Left renal cortex interstitium (tissue), 4 donors: ENCODE results near the gene LIMCH1. TPM values are rescaled to one million over a fixed set of nuclear protein-coding genes. Genes with fewer than 3 reads are reported as not detected.
"Not testable (repeated sequence)": the region's sequence is repeated elsewhere in the genome, so short reads cannot be mapped to it uniquely, and the experiment has no call there.

Source experiments
- DNase-seq, 4 donors: peaks; one replicate each; pipeline ENCODE4 v3.0.0-alpha.2; 2013; ENCODE audit warnings: low read depth in 4 of 4, low spot score in 2 of 4, missing footprints in 1 of 4
- polyA plus RNA-seq, 4 donors: library from polyadenylated mRNA; unstranded; fragments of 120-200 nt; gene quantifications; one replicate each; pipeline ENCODE4 v1.2.1, GENCODE V29; 2013; ENCODE audit not compliant: insufficient read length in 4 of 4

LIMCH1 gene
- polyA plus RNA-seq, 4 donors = 88.6 to 106 (median 98.2) TPM

DNA sequence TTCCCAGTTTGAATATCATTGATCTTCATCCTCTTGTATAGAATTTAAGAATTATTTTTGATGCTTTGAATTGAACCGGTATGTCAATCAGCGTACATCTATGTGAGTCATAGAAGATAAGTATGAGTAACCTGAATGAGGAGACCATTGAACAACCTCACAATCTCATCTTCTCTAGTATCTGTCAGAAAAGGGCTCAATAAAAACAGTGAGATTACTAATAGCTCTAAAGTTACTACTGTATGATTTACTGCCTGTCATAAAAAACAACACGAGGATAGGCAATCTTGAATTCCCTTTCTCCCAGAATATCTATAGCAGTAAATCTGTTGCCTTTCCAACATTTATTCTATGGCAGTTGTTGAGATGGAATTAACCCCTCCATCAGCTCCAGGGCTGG, 174.5 kb downstream of the LIMCH1 start:
- DNase-seq = no peak

DNA sequence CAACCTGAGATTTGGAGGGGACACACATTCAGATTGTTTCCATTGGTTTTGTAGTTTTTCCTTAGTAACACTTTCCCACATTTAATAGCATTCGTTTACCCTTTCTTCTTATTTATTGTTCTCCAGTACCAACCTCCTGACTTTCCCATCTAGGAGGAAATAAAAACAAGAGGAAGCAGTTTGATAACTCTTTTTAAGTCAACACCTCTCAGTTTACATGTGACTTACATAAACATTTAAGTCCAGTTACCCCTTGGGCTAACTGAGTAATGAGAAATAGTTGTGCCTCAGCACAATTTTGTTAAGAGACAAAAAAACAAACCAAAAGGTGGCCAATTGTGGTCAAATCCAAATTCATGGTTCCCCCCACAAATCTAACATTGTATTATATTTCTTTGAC, 175.8 kb downstream of the LIMCH1 start:
- DNase-seq = no peak

DNA sequence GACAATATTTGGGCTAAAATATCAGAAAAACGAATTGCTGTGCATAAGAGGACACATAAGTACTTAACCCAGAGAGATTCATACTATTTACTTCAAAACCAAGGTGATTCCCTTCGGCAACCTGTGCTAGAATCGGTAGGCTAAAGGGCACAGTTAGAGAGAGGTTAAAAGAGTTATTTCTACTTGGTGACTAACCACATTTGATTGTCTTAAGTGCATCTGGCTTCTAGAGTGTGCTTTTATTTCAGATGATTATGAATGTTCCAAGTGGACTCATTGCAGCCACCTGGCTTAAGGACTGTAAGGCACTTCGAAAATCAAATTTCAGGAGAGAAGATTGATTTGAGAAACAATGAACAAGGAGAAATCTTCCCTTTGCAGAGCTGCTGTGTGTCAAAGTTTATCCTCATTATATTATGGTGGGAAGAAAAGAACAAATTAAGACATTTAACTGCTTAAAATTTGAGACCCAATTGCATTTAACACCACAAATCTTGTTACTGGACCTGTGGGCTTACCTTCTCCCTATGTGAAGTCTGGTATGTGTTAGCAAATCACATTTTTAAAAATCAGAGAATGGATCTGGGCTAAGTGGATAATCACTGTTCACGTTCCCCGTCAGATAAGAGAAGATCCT, 176.5 kb downstream of the LIMCH1 start:
- no peak for DNase-seq

DNA sequence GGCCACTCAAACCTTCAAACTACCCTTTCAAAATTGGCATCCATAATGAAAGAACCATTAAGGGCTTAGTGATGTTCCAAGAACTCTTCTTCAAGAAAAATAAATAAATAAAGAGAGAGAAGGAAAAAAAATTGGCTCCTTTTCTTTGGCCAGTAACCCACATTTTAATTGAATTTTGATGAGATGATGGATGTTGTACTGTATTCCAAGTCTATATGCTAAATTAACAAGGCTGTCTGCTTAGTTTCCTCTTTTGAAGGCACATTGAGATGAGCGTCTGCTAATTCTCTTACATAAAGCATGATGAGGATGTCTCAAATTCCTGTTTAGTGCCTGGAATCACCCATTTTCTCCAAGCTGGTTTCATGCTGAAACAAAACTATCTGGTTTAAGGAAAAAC, 177.2 kb downstream of the LIMCH1 start:
- no peak for DNase-seq

DNA sequence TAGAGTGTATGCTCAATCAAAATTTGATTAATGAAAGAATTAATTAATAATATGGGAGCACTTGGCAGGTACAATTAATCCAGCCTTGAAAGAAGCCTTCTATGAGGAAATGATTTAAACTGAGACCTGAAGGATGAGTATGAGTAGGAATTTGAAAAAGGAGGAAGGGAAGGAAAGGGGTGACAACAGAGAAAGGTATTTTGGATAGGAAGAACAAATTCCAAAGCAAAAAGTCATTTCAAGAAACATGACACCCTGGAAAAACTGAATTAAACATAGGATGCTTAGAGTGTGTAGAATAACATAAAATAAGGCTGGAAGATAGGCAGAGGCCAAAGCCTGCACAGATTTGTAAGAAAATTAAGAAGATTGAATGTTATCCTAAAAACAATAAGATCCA, 180.9 kb downstream of the LIMCH1 start:
- DNase-seq = no peak

DNA sequence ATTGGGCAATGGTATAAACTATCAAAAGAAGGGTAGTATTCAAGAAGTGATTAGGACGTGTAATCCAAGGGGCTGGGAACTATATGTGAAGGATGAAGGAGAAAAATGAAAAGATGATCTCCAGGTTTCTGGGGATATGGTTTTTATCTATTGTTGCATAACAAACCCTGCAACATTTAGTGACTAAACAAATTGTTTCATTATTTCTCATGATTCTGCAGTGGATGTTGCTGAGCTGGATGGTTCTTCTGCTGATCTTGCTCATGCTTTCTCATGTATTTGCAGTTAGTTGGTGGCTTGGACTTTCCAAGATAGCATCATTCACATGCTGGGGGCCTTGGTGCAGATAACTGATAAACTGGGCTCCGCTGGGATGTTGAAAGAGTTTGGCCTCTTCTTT, 181.5 kb downstream of the LIMCH1 start:
- no peak for DNase-seq

DNA sequence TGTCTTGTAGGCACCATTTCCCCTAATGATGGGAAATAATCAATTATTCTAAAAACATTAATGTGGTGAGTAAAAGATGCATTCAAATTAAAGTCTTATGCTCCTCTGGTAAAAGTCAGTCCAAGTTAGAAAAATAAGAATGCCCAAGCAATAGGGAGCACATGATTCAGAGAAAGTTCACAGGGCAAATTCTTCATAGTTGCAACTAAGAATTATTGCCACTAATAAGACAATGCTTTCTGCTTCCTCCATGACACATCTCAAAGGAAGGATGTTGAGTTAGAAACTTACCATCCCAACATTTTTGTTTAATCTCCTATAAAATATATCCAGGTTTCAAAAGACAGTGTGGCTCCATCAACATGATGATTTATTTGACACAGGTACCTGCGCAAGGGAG, 184.2 kb downstream of the LIMCH1 start:
- no peak for DNase-seq

DNA sequence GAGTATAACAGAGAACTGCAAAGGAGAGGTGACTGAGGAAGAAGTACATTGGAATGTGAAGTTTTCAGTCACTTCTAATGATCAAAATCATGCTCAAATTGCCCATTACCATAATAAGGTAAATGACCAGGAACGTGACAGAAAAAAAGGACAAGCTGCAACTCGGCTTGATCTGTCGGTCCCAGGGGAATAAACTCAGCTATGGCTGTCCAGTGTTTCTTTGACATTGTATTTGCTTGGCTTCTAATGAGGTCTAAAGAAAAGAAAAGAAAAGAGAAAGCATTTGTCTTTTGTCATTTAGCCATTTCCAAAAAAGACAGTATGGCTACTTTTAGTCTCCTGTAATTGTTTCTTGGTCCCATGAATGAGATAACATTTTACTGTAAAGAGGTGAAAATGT, 185.3 kb downstream of the LIMCH1 start:
- no peak for DNase-seq

DNA sequence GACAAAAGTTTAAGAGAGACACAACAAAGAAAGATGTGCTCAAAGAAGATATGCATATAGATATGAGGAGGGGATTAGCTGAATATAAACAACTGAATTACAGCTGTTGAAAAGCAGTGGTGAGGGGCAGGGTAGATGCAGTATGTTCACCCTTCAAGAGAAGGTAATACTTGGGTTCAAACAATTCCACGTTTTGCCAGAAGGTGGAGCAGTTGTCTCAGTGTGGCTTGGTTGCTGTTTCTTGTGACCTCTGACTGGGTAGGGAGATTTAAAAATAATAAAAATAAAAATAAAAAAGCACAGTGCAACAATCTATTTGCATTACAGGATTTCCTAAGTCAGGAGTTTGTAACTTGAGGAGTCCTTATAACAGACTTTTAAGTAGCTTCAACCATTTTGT, 187.3 kb downstream of the LIMCH1 start:
- no peak for DNase-seq

DNA sequence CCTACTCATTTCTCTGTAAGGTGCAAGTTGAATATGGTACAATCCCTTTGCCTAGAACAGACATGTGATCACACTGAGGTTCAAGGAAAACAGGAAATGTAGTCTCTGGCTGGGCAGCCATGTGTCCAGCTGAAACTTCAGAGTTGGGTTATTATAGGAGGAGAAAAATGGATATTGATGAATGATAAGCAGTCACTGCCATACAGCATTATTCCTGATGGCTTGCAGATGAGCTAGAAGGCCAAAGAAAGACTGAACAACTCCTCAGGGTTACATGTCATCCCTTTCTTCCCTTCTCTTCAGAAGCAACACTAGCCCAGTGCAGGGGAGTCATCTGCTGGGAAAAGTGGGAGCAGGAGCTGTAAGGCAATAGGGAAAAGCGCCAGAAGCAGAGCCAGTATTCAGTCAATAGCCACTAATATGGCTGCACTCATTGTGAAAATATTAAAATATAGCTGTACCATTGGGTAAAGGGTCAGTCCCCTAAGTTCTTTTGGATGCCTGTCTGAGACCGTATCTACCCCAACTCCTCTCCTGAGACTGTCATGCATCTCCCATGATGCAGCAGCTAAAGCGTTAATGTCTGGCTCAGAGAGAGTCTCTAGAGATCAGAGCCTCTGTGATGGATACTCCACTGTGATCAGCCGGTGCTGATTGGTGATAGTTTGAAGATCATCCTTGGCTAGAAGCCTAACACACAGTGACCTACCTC, 190.1 kb downstream of the LIMCH1 start:
- no peak for DNase-seq

DNA sequence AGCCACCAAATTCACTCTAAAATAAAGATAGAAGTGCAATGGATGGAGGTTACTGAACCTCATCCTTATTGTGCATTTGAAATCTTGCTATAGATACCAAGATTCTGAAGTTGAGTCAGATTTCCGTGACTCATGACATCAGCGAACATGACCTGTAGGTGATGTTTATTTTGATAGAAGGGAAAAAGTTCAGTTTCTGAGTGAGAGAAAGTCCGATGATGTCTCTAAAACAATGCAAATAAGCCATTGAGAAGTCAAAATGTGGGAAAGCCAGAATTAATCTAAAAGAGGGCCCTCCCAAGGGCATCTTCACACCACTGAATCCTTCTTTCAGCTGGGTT, 190.6 kb downstream of the LIMCH1 start:
- no peak for DNase-seq

DNA sequence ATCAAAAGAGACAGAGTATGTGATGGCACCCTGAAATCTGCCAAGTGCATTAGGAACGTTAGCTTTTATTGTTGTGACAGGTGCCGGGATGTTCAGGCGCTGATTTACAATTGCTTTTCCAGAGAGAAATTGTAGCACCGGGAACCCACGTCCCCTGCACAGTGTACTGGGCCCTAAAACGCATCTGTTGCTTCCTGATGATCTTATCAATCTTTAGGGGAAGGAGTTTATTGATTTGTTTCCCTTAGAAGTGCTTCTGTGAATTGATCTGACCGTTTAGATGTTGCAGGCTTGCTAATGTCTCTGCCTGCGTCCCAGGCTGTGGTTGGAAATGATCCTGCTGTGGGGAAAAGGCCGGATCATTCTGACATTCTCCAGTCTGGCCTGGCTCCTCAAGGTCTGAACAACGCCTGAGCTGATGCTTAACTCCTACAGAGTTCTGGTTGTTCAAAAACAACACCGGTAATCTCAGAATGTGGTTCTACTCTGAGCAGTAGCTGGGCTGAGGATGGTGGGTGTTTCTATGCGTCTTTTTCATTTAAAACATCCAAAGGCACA, 193.7 kb downstream of the LIMCH1 start:
- DNase-seq = no peak

DNA sequence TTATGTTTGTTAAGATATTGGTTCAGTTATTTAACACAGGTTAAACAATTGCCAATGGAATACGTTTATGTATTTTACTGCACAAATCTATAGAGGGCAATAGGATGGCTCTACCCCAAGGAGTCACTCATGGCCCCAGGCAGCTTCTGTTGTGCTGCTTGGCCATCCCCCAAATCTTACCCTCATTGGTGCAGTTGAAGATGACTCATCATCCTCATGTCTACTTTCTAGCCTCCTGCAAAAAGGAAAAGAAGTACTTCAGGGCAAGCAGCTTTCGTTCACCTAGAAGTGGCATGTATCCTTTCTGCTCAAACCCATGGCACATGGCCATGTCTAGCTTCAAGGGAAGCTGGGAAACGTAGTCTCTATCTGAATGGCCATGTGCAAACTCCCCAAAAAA, 196.4 kb downstream of the LIMCH1 start:
- no peak for DNase-seq

DNA sequence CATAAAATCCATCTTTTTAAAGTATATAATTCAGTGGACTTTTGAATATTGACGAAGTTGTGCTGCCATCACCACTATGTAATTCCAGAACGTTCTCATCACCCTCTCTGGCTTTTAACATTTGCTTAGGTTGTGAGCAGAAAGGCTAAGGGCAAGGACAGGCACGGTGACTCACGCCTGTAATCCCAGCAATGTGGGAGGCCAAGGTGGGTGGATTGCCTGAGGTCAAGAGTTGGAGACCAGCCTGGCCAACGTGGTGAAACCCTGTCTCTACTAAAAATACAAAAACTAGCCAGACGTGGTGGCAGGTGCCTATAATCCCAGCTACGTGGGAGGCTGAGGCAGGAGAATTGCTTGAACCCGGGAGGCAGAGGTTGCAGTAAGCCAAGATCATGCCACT, 199.5 kb downstream of the LIMCH1 start:
- not testable (repeated sequence) for DNase-seq

DNA sequence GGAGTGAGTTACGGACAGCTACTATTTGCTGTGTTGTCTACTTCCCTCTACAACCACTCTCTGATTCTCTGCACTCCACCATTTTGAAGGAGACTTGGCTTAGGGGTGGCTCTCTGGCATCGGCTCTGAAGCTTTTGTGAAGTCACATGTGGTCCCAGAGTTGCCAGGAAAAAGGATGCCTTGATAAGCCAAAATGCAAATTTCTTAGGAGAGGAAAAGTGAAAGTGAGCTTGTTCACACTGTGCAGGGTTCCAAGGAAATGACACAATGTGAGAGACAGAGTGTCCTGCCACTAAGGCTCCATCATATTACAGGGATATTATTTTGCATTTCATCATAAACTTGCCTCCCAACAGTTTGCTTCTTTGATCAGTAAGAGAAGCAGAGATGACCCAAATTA, 203.4 kb downstream of the LIMCH1 start:
- no peak for DNase-seq

DNA sequence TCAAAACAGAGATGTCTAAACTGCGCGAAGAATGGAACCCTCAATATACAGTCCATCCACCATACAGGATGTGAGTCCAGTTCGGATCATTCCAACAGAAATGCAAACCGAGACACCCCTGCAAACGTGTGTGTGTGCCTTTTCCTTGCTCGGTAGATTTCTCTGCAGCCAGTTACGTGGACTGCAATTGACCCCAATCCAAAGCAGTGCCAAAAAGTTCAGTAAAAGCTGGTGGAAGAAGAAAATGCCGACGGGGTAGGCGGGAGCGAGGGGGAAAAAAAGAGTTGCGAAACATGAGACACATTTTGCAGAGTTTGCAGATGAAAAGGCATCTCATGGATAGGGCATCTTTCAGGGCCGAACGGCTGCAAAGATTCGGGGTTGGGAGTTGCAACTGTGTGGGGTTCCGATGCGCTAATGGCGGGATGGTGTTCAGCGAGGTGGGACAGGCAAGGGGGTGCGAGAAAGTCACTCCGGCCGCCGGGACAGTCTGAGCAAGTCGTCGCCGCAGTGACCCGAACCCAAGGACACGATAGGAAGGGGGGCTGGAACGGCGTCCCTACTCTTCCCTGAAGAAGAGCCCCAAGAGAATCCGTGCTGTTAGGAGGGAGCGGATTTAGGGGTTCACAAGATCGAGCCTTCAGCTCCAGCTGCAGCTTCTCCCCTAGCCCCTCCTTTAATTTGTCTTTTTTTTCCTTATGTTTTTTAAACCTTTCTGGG, 206.8 kb downstream of the LIMCH1 start:
- no peak for DNase-seq

DNA sequence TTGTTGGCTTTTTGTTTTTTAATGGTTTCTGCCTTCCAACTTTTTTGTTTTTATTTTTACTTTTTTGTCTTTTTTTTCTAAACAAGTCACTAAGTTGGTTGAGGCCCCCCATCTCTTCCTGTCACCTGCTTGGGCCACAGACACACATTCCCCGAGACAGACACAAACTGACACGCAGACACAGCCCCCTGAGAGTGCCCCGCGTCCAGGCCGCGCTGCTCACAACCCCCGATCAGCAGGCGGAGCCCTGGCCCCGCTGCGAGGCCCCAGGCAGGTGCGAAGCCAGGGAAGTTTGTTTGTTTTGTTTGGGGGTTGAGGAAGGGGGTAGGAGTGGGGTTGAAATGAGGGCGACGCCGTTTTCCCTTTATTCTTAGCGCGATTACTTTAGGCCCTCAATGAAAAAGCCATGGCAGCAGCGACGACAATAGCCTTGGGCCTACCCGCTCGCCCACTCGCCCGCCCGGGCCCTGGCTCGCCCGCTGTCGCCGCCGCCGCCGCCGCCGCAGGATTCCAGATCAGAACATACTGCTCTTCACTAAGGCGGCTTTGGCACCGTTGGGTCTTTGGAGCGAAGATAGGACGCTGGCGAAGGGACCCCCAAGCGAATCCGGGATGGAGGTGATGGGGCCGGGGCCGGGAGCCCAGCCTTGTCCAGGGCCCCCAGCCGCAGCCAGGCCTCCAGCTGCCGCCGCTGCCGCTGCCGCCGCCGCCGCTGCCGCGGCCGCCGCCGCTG, 207.5 kb downstream of the LIMCH1 start:
- DNase-seq = no peak

DNA sequence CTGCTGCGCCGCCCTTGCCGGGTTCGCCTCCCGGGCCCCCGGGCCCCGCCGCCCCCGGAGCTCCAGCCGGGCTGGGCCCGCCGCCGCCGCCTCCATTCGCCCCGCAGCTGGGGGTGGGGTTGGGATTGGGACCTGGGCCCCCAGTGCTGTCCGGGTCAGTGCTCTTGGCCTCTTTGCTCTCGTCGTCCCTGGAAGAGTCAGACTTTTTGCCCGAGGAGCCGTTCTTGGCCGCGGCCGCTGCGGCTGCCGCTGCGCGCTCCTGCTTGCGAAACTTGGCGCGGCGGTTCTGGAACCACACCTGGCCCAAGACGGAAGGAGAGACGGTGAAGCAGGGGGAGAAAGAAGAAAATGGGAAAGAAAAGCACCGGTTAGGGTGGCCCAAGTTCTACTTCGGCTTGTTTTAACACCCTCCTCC, 208.1 kb downstream of the LIMCH1 start:
- no peak for DNase-seq

DNA sequence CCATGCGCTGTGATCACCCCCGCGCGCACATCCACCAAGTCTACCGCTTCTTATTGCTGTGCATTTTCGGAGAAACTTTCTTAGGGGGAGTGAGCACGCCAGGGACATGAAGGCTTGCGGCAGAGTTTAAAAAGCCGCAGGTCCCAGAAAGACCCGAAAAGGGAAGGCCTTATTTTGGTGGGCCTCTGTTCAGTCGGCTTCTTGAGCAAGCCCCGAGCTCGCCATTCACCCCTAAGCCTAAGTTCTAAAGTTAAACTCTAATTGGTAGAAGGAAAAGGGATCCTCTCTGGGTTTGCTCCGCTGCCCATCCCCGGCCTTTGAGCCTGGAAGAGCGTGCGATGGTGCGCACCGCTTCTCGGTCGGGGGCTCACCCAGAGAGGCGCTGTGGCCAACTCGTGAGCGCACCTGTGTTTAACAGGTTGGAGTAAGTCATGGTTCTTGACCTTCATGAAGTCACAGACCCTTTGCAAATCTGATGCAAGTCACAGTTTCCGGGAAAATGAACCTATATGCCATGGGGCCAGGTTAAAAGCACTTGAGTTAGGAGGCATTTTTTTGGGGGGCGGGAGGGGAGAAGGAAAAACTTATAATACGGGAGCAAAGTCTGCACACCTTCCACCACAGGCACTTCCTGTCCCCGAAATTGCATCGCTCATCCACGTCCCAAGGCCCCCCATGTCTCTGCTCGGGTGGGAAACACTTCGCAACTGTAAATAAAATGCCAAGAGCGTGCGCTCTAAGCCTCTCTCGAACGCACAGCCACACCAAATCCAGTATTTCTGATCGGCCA, 208.7 kb downstream of the LIMCH1 start:
- DNase-seq = no peak
